ENCODE data around the gene RAB6D. TPM values are rescaled to one million over a fixed set of nuclear protein-coding genes. Genes with fewer than 3 reads are reported as not detected.
"Not testable (repeated sequence)": the region's sequence is repeated elsewhere in the genome, so short reads cannot be mapped to it uniquely, and the experiment has no call there.

RAB6D gene
- not detected for total RNA-seq

DNA sequence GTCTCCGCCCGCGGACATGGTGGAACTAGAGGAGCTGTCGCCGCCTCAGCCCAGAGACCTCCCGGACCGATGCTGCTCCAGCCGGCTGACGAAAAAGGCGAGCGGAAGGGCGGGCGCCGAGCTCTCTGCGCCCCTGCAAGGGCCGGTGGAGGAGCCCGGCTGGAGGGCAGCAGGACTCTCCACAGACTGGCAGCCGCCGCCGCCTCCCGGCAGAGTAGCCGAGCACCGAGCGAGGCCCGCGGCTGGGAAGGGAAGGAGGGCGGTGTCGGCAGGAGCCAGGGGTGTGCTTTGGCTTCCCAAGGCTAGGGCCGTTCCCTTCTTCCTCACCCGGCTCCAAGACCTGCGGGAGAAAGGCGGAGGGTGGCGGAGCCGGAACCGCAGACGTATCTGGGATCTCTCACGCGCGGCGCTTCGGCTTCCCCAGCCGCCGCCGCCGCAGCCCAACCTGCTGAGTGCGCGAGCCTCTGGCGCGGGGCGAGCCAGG is at the start of gene RAB6D:
Gene RAB6D, minus strand, starts transcription at position 466 of the 484 bp plus-strand sequence. Its CDS starts 448 bp downstream, at position 18.
- H3K4me3 ChIP-seq = peak within 1 kb of the TSS; percentile 44
- not testable (repeated sequence) for H3K4me1 ChIP-seq (ENCODE audit: control insufficient read depth in 1 of 2, low read depth in 2 of 2); DNase-seq (ENCODE audit: low spot score); H3K27ac ChIP-seq; ATAC-seq (ENCODE audit: insufficient number of reproducible peaks, low FRiP score, low read depth); H3K27me3 ChIP-seq (replicated peaks; ENCODE audit: insufficient read depth); H3K36me3 ChIP-seq; H3K9me3 ChIP-seq

DNA sequence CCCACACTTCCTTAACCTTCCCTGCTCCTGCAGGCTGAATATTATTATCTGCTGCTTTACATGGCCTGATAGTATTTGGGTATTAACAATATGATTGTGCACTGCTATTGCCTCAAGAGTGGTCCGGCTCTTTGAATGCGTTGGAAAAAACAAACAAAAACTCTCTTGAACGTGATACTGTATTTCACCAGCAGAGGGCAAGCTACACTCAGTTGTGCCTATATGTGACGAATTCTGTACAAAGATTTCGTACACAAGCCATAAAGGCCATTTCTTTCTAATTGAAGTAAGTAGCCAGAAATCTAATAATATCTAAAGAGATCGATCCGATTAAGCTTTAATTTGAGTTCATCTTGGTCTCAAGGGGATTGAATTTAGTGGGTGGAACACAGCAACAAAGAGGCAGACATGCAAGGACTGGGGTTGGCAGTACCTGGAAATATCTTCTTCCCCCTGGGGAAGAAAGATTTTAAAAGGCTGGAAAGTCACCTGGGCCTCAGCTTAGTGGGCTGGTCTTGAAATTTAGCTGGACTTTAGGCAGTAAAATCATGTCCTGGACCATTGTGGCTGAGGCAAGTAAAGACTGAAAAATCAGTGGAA is 49.3 kb upstream of the RAB6D start:
- ATAC-seq (ENCODE audit: insufficient number of reproducible peaks, low FRiP score, low read depth) (no peak), DNase-seq (ENCODE audit: low spot score) (no peak)
- Histone ChIP-seq H3K36me3 (no peaks in the 10 kb centered on the region), H3K9me3 (no peaks in the 10 kb centered on the region), H3K4me3 (no peak overlapping the region), H3K4me1 (ENCODE audit: control insufficient read depth in 1 of 2, low read depth in 2 of 2) (no peaks in the 10 kb centered on the region), H3K27me3 (replicated peaks; ENCODE audit: insufficient read depth) (no peaks in the 10 kb centered on the region), H3K27ac (no peak overlapping the region)
- TF ChIP-seq, protein P1, sequence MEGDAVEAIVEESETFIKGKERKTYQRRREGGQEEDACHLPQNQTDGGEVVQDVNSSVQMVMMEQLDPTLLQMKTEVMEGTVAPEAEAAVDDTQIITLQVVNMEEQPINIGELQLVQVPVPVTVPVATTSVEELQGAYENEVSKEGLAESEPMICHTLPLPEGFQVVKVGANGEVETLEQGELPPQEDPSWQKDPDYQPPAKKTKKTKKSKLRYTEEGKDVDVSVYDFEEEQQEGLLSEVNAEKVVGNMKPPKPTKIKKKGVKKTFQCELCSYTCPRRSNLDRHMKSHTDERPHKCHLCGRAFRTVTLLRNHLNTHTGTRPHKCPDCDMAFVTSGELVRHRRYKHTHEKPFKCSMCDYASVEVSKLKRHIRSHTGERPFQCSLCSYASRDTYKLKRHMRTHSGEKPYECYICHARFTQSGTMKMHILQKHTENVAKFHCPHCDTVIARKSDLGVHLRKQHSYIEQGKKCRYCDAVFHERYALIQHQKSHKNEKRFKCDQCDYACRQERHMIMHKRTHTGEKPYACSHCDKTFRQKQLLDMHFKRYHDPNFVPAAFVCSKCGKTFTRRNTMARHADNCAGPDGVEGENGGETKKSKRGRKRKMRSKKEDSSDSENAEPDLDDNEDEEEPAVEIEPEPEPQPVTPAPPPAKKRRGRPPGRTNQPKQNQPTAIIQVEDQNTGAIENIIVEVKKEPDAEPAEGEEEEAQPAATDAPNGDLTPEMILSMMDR (IDR thresholded peaks at IDR 0.05) = peak; percentile 67

DNA sequence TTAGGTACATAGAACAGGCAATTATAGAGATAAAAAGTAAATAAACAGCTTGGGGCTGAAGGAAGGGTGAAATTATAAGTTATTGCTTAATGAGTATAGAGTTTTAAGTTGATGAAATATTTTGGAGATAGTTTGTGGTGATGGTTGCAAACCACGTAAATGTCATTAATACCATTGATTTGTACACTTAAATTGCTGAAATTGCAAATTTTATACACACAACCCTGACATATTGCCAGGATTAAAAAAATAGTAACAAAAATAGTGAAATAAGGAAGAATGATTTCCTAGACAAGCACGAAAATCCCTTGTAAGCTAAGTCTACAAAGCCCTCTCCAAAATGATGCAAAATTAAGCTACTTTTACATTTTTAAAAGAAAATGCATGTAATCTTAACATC is 46.2 kb upstream of the RAB6D start:
- no peaks in the 10 kb centered on the region for H3K27me3 ChIP-seq (replicated peaks; ENCODE audit: insufficient read depth)
- DNase-seq (ENCODE audit: low spot score) = no peak
- no peaks in the 10 kb centered on the region for H3K9me3 ChIP-seq
- H3K27ac ChIP-seq = no peak overlapping the region
- TF ChIP-seq, protein P1 (IDR thresholded peaks at IDR 0.05) = no peak
- no peak for ATAC-seq (ENCODE audit: insufficient number of reproducible peaks, low FRiP score, low read depth)
- H3K4me1 ChIP-seq (ENCODE audit: control insufficient read depth in 1 of 2, low read depth in 2 of 2) = no peaks in the 10 kb centered on the region
- no peak overlapping the region for H3K4me3 ChIP-seq
- H3K36me3 ChIP-seq = no peaks in the 10 kb centered on the region

DNA sequence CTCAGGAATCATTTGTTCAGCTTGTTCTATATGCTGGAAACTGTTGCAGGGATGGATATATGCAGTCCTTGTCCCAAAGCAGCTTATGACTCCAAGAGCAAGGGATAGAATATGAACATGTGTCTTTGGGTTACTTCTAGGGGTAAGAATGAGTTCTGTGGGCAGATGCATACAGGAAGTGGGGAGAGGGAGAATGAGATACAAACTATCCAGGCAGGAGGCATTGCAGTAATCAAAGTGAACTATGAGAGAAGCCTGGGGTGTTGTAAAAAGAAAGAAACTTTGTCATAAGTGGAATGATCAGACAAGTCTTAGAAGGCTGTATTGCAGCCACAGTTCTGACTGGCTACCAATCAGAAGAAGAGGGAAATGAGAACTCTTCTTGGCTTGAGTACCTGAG is 44.8 kb upstream of the RAB6D start:
- no peaks in the 10 kb centered on the region for H3K36me3 ChIP-seq
- no peak for DNase-seq (ENCODE audit: low spot score)
- no peak overlapping the region for H3K4me3 ChIP-seq
- ATAC-seq (ENCODE audit: insufficient number of reproducible peaks, low FRiP score, low read depth) = no peak
- H3K27me3 ChIP-seq (replicated peaks; ENCODE audit: insufficient read depth) = no peaks in the 10 kb centered on the region
- H3K27ac ChIP-seq = no peak overlapping the region
- TF ChIP-seq, protein P1 (IDR thresholded peaks at IDR 0.05) = no peak
- H3K4me1 ChIP-seq (ENCODE audit: control insufficient read depth in 1 of 2, low read depth in 2 of 2) = no peaks in the 10 kb centered on the region
- no peaks in the 10 kb centered on the region for H3K9me3 ChIP-seq

DNA sequence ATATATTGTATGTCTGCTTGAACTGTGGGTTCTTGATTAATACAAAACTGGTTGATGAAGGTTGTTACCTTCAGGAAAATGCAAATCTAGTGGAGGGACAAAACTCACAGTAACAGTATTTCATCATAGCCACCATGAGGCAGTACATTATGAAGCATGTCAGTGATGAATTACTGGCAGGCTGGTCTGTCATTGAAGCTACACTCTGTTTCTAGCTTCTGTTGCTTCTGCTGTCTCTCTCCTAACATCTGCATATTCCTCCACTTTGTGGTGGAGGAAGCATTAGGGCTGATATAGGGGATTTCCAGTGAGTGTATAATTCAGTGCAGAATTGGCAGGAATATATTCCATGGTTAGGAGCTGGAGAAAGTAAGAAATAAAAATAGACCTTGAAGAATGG is 44.2 kb upstream of the RAB6D start:
- no peaks in the 10 kb centered on the region for H3K27me3 ChIP-seq (replicated peaks; ENCODE audit: insufficient read depth)
- no peak overlapping the region for H3K4me3 ChIP-seq
- TF ChIP-seq, protein P1 (IDR thresholded peaks at IDR 0.05) = no peak
- H3K9me3 ChIP-seq = no peaks in the 10 kb centered on the region
- DNase-seq (ENCODE audit: low spot score) (no peak), ATAC-seq (ENCODE audit: insufficient number of reproducible peaks, low FRiP score, low read depth) (no peak)
- no peaks in the 10 kb centered on the region for H3K36me3 ChIP-seq
- no peaks in the 10 kb centered on the region for H3K4me1 ChIP-seq (ENCODE audit: control insufficient read depth in 1 of 2, low read depth in 2 of 2)
- no peak overlapping the region for H3K27ac ChIP-seq

DNA sequence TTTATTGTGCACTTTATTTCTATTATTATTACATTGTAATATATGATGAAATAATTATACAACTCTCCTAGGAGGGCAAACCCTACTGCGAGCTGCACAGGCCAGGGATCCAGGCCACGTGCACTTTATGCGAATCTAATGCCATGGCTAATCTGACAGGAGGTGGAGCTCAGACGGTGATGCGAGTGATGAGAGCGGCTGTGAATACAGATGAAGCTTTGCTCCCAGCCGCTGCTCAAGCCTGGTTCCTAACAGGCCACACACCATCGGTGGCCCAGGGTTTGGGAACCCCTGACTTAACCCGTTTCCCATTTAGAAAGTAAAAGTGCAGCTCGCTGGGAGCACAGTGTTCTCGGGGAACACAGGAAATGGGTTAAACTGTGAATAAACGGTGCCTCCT is 40.8 kb upstream of the RAB6D start:
- TF ChIP-seq, protein P1 (IDR thresholded peaks at IDR 0.05) = no peak
- ATAC-seq (ENCODE audit: insufficient number of reproducible peaks, low FRiP score, low read depth) (no peak), DNase-seq (ENCODE audit: low spot score) (no peak)
- Histone ChIP-seq H3K4me1 (ENCODE audit: control insufficient read depth in 1 of 2, low read depth in 2 of 2) (no peaks in the 10 kb centered on the region), H3K27me3 (replicated peaks; ENCODE audit: insufficient read depth) (no peaks in the 10 kb centered on the region), H3K4me3 (no peak overlapping the region), H3K36me3 (no peaks in the 10 kb centered on the region), H3K27ac (no peak overlapping the region), H3K9me3 (no peaks in the 10 kb centered on the region)

Data from thoracic aorta (tissue), 2 donors.